IMR-90 (cell line): Measurements from ENCODE around the gene MYPN. TPM values are rescaled to one million over a fixed set of nuclear protein-coding genes. Genes with fewer than 3 reads are reported as not detected.

Experiments
- ATAC-seq: fragments of 200-7000 bp; cut with Tn5 transposase; 2 replicates; pipeline ENCODE4 v1.9.1; 2020; ENCODE audit warnings: low read depth, mild to moderate bottlenecking, moderate library complexity
- BruUV-seq: library from RNA; stranded (reverse); fragments of 400-500 nt; replicated peaks from 2 replicates; lab custom pipeline; 2021; lab: Mats Ljungman, UMichigan
- CTCF ChIA-PET: fragments of 300-600 bp; formaldehyde crosslinking; extraction: SDS; loops from one replicate; lab custom pipeline; 2021; ENCODE audit warnings: antibody characterized with exemption; lab: Yijun Ruan, JAX
- POLR2A ChIA-PET: fragments of 300-600 bp; sonication (Branson Sonifier 250); formaldehyde crosslinking; loops from one replicate; lab custom pipeline; 2022; ENCODE audit warnings: antibody characterized with exemption; ENCODE audit not compliant: unreplicated experiment; lab: Charles Lee
- DNase-seq: peaks from one replicate; pipeline ENCODE4 v3.0.0; 2013
- H2AFZ ChIP-seq: replicated peaks from 2 replicates; pipeline ENCODE3; 2013; ENCODE audit warnings: low read length, mild to moderate bottlenecking; ENCODE audit not compliant: poor library complexity
- H2AK5ac ChIP-seq: 2 replicates; pipeline ENCODE4 v1.6.1; 2013; ENCODE audit warnings: low read depth, low read length, inconsistent platforms
- H2AK9ac ChIP-seq: replicated peaks from 2 replicates; pipeline ENCODE3; 2013; ENCODE audit warnings: mild to moderate bottlenecking, low read depth, low read length, moderate library complexity; ENCODE audit not compliant: poor library complexity
- H2BK120ac ChIP-seq: 2 replicates; pipeline ENCODE4 v1.6.1; 2013; ENCODE audit warnings: low read depth, low read length, inconsistent platforms
- H2BK15ac ChIP-seq: 3 replicates; pipeline ENCODE4 v1.6.1; 2013; ENCODE audit warnings: low read depth, low read length, inconsistent platforms
- H2BK20ac ChIP-seq: 2 replicates; pipeline ENCODE4 v1.6.1; 2013; ENCODE audit warnings: low read depth, mild to moderate bottlenecking, inconsistent platforms, low read length, moderate library complexity
- H2BK5ac ChIP-seq: 2 replicates; pipeline ENCODE4 v1.6.1; 2013; ENCODE audit warnings: mild to moderate bottlenecking, low read depth, low read length, inconsistent platforms; ENCODE audit not compliant: poor library complexity, severe bottlenecking
- H3K14ac ChIP-seq: replicated peaks from 2 replicates; pipeline ENCODE4 v1.6.1; 2013; ENCODE audit warnings: low read depth, low read length, inconsistent platforms
- H3K18ac ChIP-seq: 2 replicates; pipeline ENCODE4 v1.6.1; 2013; ENCODE audit warnings: low read depth, low read length, control low read depth
- H3K23ac ChIP-seq: 2 replicates; pipeline ENCODE4 v1.6.1; 2013; ENCODE audit warnings: low read depth, low read length, inconsistent platforms
- H3K27ac ChIP-seq: 2 replicates; pipeline ENCODE4 v1.5.1; 2013; ENCODE audit warnings: mild to moderate bottlenecking, control low read depth, low read length; ENCODE audit not compliant: insufficient read depth
- H3K27me3 ChIP-seq: 2 replicates; pipeline ENCODE4 v1.6.1; 2013; ENCODE audit warnings: low read length; ENCODE audit not compliant: control insufficient read depth, insufficient read depth
- H3K36me3 ChIP-seq: 2 replicates; pipeline ENCODE4 v1.6.1; 2013; ENCODE audit warnings: low read length, mixed read lengths; ENCODE audit not compliant: control insufficient read depth, insufficient read depth
- H3K4ac ChIP-seq: 2 replicates; pipeline ENCODE4 v1.6.1; 2013; ENCODE audit warnings: low read depth, low read length, inconsistent platforms
- H3K4me1 ChIP-seq: 2 replicates; pipeline ENCODE4 v1.6.1; 2013; ENCODE audit warnings: low read length, mixed read lengths; ENCODE audit not compliant: control insufficient read depth, insufficient read depth
- H3K4me2 ChIP-seq: 2 replicates; pipeline ENCODE4 v1.6.1; 2013; ENCODE audit warnings: low read depth, mild to moderate bottlenecking, control low read depth, low read length, moderate library complexity
- H3K4me3 ChIP-seq: 2 replicates; pipeline ENCODE4 v1.5.1; 2013; ENCODE audit warnings: low read depth, mild to moderate bottlenecking, control low read depth, low read length, moderate library complexity; ENCODE audit not compliant: insufficient read depth
- H3K56ac ChIP-seq: 2 replicates; pipeline ENCODE4 v1.6.1; 2013; ENCODE audit warnings: low read length, inconsistent platforms; ENCODE audit not compliant: insufficient read depth; ENCODE audit errors: extremely low read depth
- H3K79me1 ChIP-seq, 2 experiments: 2 replicates each; pipeline ENCODE4 v1.6.1; 2013; ENCODE audit warnings: low read length in 2 of 2, inconsistent platforms in 1 of 2, low read depth in 1 of 2
- H3K9ac ChIP-seq: 2 replicates; pipeline ENCODE4 v1.6.1; 2013; ENCODE audit warnings: low read depth, low read length, control low read depth
- H3K9me1 ChIP-seq: 2 replicates; pipeline ENCODE4 v1.6.1; 2013; ENCODE audit warnings: low read length, inconsistent platforms; ENCODE audit not compliant: insufficient read depth
- H3K9me3 ChIP-seq: 2 replicates; pipeline ENCODE4 v1.6.1; 2013; ENCODE audit warnings: low read length; ENCODE audit not compliant: control insufficient read depth, insufficient read depth
- H4K20me1 ChIP-seq: 2 replicates; pipeline ENCODE4 v1.6.1; 2013; ENCODE audit warnings: low read length, inconsistent platforms; ENCODE audit not compliant: insufficient read depth
- H4K5ac ChIP-seq: 2 replicates; pipeline ENCODE4 v1.6.1; 2013; ENCODE audit warnings: mild to moderate bottlenecking, low read depth, low read length, control low read depth
- H4K8ac ChIP-seq, 2 experiments: 2 replicates each; pipeline ENCODE4 v1.6.1; 2013; ENCODE audit warnings: low read depth in 2 of 2, low read length in 2 of 2, control low read depth in 1 of 2, inconsistent platforms in 1 of 2
- H4K91ac ChIP-seq: 2 replicates; pipeline ENCODE4 v1.6.1; 2013; ENCODE audit warnings: low read depth, low read length, inconsistent platforms; ENCODE audit not compliant: insufficient read depth
- BHLHE40 ChIP-seq: fragments of 150-350 bp; IDR thresholded peaks from 2 replicates; pipeline ENCODE4 v1.6.1; 2016; ENCODE audit warnings: mild to moderate bottlenecking, low read depth, low read length
- CHD1 ChIP-seq: IDR thresholded peaks from 2 replicates; pipeline ENCODE4 v1.6.1; 2012; ENCODE audit warnings: low read depth, low read length, improper control_type of control experiment
- CTCF ChIP-seq: conservative IDR thresholded peaks from 2 replicates; pipeline ENCODE4 v1.5.1; 2012; ENCODE audit warnings: mild to moderate bottlenecking, low read depth, low read length, improper control_type of control experiment
- ELK1 ChIP-seq: fragments of 150-350 bp; IDR thresholded peaks from 2 replicates; pipeline ENCODE4 v1.6.1; 2016; ENCODE audit warnings: low read depth, mild to moderate bottlenecking, low read length, moderate library complexity, borderline replicate concordance
- FOS ChIP-seq: fragments of 150-350 bp; IDR thresholded peaks from 2 replicates; pipeline ENCODE4 v1.6.1; 2016; ENCODE audit warnings: low read depth, low read length
- MAFK ChIP-seq: IDR thresholded peaks from 2 replicates; pipeline ENCODE4 v1.6.1; 2012; ENCODE audit warnings: low read depth, low read length, improper control_type of control experiment
- MAZ ChIP-seq: IDR thresholded peaks from 2 replicates; pipeline ENCODE4 v1.6.1; 2012; ENCODE audit warnings: low read depth, mild to moderate bottlenecking, low read length, improper control_type of control experiment, moderate library complexity, borderline replicate concordance
- MXI1 ChIP-seq: IDR thresholded peaks from 2 replicates; pipeline ENCODE4 v1.6.1; 2012; ENCODE audit warnings: low read depth, mild to moderate bottlenecking, low read length, moderate library complexity, borderline replicate concordance
- NFE2L2 ChIP-seq: fragments of 150-350 bp; IDR thresholded peaks from 2 replicates; pipeline ENCODE4 v1.6.1; 2016; ENCODE audit warnings: low read depth, mild to moderate bottlenecking, low read length
- RCOR1 ChIP-seq: IDR thresholded peaks from 2 replicates; pipeline ENCODE4 v1.6.1; 2012; ENCODE audit warnings: mild to moderate bottlenecking, low read length, improper control_type of control experiment; ENCODE audit not compliant: insufficient replicate concordance
- RFX5 ChIP-seq: IDR thresholded peaks from 2 replicates; pipeline ENCODE4 v1.8.0; 2012; ENCODE audit warnings: low read depth, mild to moderate bottlenecking, low read length, moderate library complexity
- SMC3 ChIP-seq: fragments of 150-350 bp; IDR thresholded peaks from 2 replicates; pipeline ENCODE4 v1.6.1; 2016; ENCODE audit warnings: low read depth, mild to moderate bottlenecking, antibody characterized with exemption, low read length, moderate library complexity
- WGBS, 2 experiments: methylation state at CpG; one replicate each; pipeline versions ENCODE4 v1.1.5 to v1.1.7; 2013; ENCODE audit warnings: missing lambda C conversion rate in 2 of 2; ENCODE audit not compliant: insufficient read length in 1 of 2; ENCODE audit errors: extremely low coverage in 2 of 2; 5-methylcytosine and 5-hydroxymethylcytosine counted together
- dilution Hi-C: fragments of 300-500 bp; cut with HindIII; formaldehyde crosslinking; loops from one replicate; pipeline ENCODE4 v1.14.3; 2018; ENCODE audit warnings: low sequenced_read_pairs; ENCODE audit not compliant: unreplicated experiment
- in situ Hi-C: fragments of 300-500 bp; cut with MboI; formaldehyde crosslinking; loops from 3 replicates; pipeline ENCODE4 v1.14.3; 2019; ENCODE audit warnings: low sequenced_read_pairs, inconsistent platforms, mixed read lengths
- intact Hi-C: fragments of 100-400 bp; cut with micrococcal nuclease; formaldehyde crosslinking; loops from 2 replicates; pipeline ENCODE4 v1.10.0; 2022
- polyA plus RNA-seq, 3 experiments: library from polyadenylated mRNA; depleted of rRNA; stranded (reverse); fragments of >200 nt; gene quantifications; 2 replicates each; pipeline ENCODE4 v1.2.3, GENCODE V29; 2012; ENCODE audit warnings: low replicate concordance in 1 of 3
- total RNA-seq: library from RNA; depleted of rRNA; stranded (reverse); fragments of >200 nt; gene quantifications from 2 replicates; pipeline ENCODE4 v1.2.3, GENCODE V29; 2012

MYPN gene
- total and polyA plus RNA-seq, 2 of the 4 experiments (the other 2 are of a cell fraction): 7.8 to 13.1 TPM

GRCh38 chr10:68067508-68067907, 41.8 kb upstream of the MYPN start:
- Histone ChIP-seq H3K56ac (no peak overlapping the region), H3K27me3 (no peaks in the 10 kb centered on the region), H4K8ac (no peak overlapping the region), H3K9me1 (peaks cover 3% of the 10 kb centered on the region; the same call in 1 of the 2 replicates), H2BK120ac (no peak overlapping the region), H3K9ac (no peak overlapping the region), H4K20me1 (peaks cover 33% of the 10 kb centered on the region), H3K36me3 (peaks cover 12% of the 10 kb centered on the region), H3K14ac (no peak overlapping the region), H2BK15ac (no peak overlapping the region), H3K4me3 (no peak overlapping the region), H3K27ac (no peak overlapping the region), H2AFZ (no peak overlapping the region), H3K4ac (no peak overlapping the region), H2BK20ac (no peak overlapping the region), H3K18ac (no peak overlapping the region), H2AK9ac (no peak overlapping the region), H3K9me3 (no peaks in the 10 kb centered on the region), H3K4me2 (no peak overlapping the region), H2BK5ac (no peak overlapping the region), H3K23ac (no peak overlapping the region), H2AK5ac (no peak overlapping the region), H4K5ac (no peak overlapping the region), H4K91ac (no peak overlapping the region), H3K4me1 (peaks cover 3% of the 10 kb centered on the region; the same call in 1 of the 2 replicates), H3K79me1 (peaks cover 0 to 31% of the 10 kb centered on the region in 2 experiments; a peak in 3 of 4 replicates)
- intact Hi-C loops (no loop called here), in situ Hi-C loops (no loop called here), dilution Hi-C loops (no loop called here)
- ChIA-PET POLR2A (no interaction called here), CTCF (interaction anchor here (0.6 to 1.1 kb wide), 3 partner anchors 48 to 234 kb away, joined by 3 read pairs; no protein-coding TSS in a partner anchor)
- TF ChIP-seq CTCF (no peak), NFE2L2 (no peak), MAZ (no peak), CHD1 (no peak), RCOR1 (no peak), MAFK (no peak), RFX5 (no peak), SMC3 (no peak), ELK1 (no peak), BHLHE40 (no peak), FOS (no peak), MXI1 (no peak)
- 100% methylated on average over 1 of the region's 3 CpGs; no CpG with 5 or more reads in 1 of the 2 experiments for WGBS, 2 experiments
- BruUV-seq: no TSS peak
- DNase-seq: no peak
- no peak for ATAC-seq
